Astrocyte (in vitro differentiated cells and primary cell): ENCODE measurements around the gene CNTNAP2. TPM values are rescaled to one million over a fixed set of nuclear protein-coding genes. Genes with fewer than 3 reads are reported as not detected.

ENCODE experiments used
- DNase-seq: peaks from one replicate; pipeline ENCODE4 v3.0.0-alpha.2; 2010; ENCODE audit warnings: low read depth
- FAIRE-seq: peaks from 2 replicates; lab custom pipeline; 2011; peaks lifted over from hg19 to GRCh38; lab: Jason Lieb, UNC
- H2AFZ ChIP-seq: 2 replicates; pipeline ENCODE4 v1.6.0; 2012; ENCODE audit warnings: low read depth, low read length, inconsistent platforms
- H3K27ac ChIP-seq: 2 replicates; pipeline ENCODE4 v1.5.1; 2011; ENCODE audit warnings: low read depth, low read length, inconsistent platforms
- H3K27me3 ChIP-seq: 2 replicates; pipeline ENCODE4 v1.6.0; 2011; ENCODE audit warnings: low read length, inconsistent platforms; ENCODE audit not compliant: insufficient read depth
- H3K36me3 ChIP-seq: 2 replicates; pipeline ENCODE4 v1.5.1; 2011; ENCODE audit warnings: low read length, inconsistent platforms; ENCODE audit not compliant: insufficient read depth
- H3K4me1 ChIP-seq: 2 replicates; pipeline ENCODE4 v1.5.1; 2011; ENCODE audit warnings: low read length, inconsistent platforms; ENCODE audit not compliant: insufficient read depth
- H3K4me2 ChIP-seq: 2 replicates; pipeline ENCODE4 v1.6.0; 2012; ENCODE audit warnings: low read length, inconsistent platforms
- H3K4me3 ChIP-seq: 2 replicates; pipeline ENCODE4 v1.5.1; 2011; ENCODE audit warnings: low read depth, mild to moderate bottlenecking, low read length, inconsistent platforms; ENCODE audit not compliant: insufficient read depth
- H3K79me2 ChIP-seq: 2 replicates; pipeline ENCODE4 v1.6.0; 2012; ENCODE audit warnings: mild to moderate bottlenecking, low read length, inconsistent platforms; ENCODE audit not compliant: insufficient read depth
- H3K9ac ChIP-seq: 2 replicates; pipeline ENCODE4 v1.6.0; 2012; ENCODE audit warnings: mild to moderate bottlenecking, low read length, inconsistent platforms
- H3K9me3 ChIP-seq: 2 replicates; pipeline ENCODE4 v1.5.1; 2012; ENCODE audit warnings: low read depth, mild to moderate bottlenecking, low read length, inconsistent platforms; ENCODE audit not compliant: insufficient read depth
- H4K20me1 ChIP-seq: 2 replicates; pipeline ENCODE4 v1.6.0; 2012; ENCODE audit warnings: low read length, inconsistent platforms; ENCODE audit not compliant: insufficient read depth
- H3K27ac Mint-ChIP-seq: one replicate; pipeline ENCODE4 v1.8.0; 2021; ENCODE audit warnings: mild to moderate bottlenecking, mixed read lengths; ENCODE audit not compliant: unreplicated experiment
- H3K27me3 Mint-ChIP-seq: one replicate; pipeline ENCODE4 v1.8.0; 2021; ENCODE audit warnings: low read depth, mixed read lengths; ENCODE audit not compliant: unreplicated experiment
- H3K36me3 Mint-ChIP-seq: one replicate; pipeline ENCODE4 v1.8.0; 2021; ENCODE audit warnings: low read depth, mixed read lengths; ENCODE audit not compliant: unreplicated experiment
- H3K4me1 Mint-ChIP-seq: one replicate; pipeline ENCODE4 v1.8.0; 2021; ENCODE audit warnings: low read depth, mixed read lengths; ENCODE audit not compliant: unreplicated experiment
- H3K4me3 Mint-ChIP-seq: one replicate; pipeline ENCODE4 v1.8.0; 2021; ENCODE audit warnings: mild to moderate bottlenecking, moderate library complexity, mixed read lengths; ENCODE audit not compliant: unreplicated experiment
- H3K9me3 Mint-ChIP-seq: one replicate; pipeline ENCODE4 v1.8.0; 2021; ENCODE audit warnings: mild to moderate bottlenecking, mixed read lengths; ENCODE audit not compliant: unreplicated experiment
- EZH2 ChIP-seq: IDR thresholded peaks from 2 replicates; pipeline ENCODE4 v1.6.1; 2012; ENCODE audit warnings: mild to moderate bottlenecking, low read length, inconsistent platforms; ENCODE audit not compliant: insufficient read depth
- total RNA-seq: library from RNA; stranded (reverse); gene quantifications from 2 replicates; pipeline ENCODE4 v1.2.1, GENCODE V29; 2021
- TF ChIP-seq, protein P1 (sequence below): IDR thresholded peaks from 2 replicates; pipeline ENCODE4 v1.5.1; 2011; ENCODE audit warnings: low read depth, mild to moderate bottlenecking, inconsistent platforms, low read length, moderate library complexity; ENCODE audit not compliant: insufficient read depth

The CNTNAP2 gene
- total RNA-seq, 1 donor from 2014 or later = 20.0 TPM

DNA sequence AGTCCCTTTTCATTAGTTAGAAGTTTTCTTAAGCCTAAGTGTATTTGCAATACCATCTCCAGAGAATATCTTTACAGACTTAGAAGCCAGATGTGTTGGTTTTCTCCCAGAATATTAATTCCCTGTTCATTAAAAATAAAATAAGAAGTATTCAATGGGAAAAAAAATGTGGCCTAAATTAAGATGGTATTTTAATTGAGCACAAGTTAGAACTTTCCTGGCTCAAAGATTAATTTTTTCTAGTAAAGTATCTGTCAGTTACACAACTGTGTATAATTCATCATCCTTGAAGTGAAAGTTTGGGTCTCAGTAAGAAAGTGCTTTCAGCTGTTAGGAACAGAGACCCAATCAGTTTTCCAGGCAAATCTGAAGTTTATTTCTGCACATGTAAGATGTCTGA is 1294.5 kb downstream of the CNTNAP2 start:
- H4K20me1 ChIP-seq = no peaks in the 10 kb centered on the region
- DNase-seq = no peak
- H3K27me3 ChIP-seq = no peaks in the 10 kb centered on the region
- no peaks in the 10 kb centered on the region for H3K27me3 Mint-ChIP-seq
- H2AFZ ChIP-seq = no peak overlapping the region
- peaks cover 13% of the 10 kb centered on the region for H3K4me1 ChIP-seq
- H3K4me3 Mint-ChIP-seq = no peak overlapping the region
- no peak overlapping the region for H3K27ac ChIP-seq
- no peak overlapping the region for H3K4me3 ChIP-seq
- FAIRE-seq = no peak
- H3K9me3 Mint-ChIP-seq = no peaks in the 10 kb centered on the region
- H3K36me3 Mint-ChIP-seq = no peaks in the 10 kb centered on the region
- no peaks in the 10 kb centered on the region for H3K36me3 ChIP-seq
- no peak for TF ChIP-seq EZH2
- TF ChIP-seq, protein P1, sequence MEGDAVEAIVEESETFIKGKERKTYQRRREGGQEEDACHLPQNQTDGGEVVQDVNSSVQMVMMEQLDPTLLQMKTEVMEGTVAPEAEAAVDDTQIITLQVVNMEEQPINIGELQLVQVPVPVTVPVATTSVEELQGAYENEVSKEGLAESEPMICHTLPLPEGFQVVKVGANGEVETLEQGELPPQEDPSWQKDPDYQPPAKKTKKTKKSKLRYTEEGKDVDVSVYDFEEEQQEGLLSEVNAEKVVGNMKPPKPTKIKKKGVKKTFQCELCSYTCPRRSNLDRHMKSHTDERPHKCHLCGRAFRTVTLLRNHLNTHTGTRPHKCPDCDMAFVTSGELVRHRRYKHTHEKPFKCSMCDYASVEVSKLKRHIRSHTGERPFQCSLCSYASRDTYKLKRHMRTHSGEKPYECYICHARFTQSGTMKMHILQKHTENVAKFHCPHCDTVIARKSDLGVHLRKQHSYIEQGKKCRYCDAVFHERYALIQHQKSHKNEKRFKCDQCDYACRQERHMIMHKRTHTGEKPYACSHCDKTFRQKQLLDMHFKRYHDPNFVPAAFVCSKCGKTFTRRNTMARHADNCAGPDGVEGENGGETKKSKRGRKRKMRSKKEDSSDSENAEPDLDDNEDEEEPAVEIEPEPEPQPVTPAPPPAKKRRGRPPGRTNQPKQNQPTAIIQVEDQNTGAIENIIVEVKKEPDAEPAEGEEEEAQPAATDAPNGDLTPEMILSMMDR = no peak
- H3K4me1 Mint-ChIP-seq = peaks cover 30% of the 10 kb centered on the region
- no peaks in the 10 kb centered on the region for H3K9me3 ChIP-seq
- no peaks in the 10 kb centered on the region for H3K79me2 ChIP-seq
- no peak overlapping the region for H3K4me2 ChIP-seq
- H3K9ac ChIP-seq = no peak overlapping the region
- H3K27ac Mint-ChIP-seq = no peak overlapping the region

DNA sequence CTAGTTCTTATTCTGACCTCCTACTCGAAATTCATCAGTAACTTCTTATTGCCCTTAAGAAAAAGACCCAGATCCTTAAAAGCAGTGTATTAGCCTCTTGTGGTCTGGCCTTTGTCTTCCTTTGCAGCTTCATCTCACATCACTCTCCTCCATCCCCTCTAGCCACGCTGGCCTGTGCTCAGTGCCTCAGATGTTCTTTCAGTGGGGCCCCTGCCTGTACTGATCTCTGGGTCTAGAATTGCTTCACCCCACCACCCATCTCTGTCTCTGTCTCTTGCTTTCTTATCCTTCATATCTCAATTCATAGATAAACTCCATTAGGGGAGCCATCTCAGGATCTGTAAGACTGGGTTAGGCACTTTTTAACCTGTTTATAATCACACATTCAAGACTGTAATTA is 1295.5 kb downstream of the CNTNAP2 start:
- Mint-ChIP-seq H3K4me1 (peaks cover 24% of the 10 kb centered on the region), H3K4me3 (peak overlapping the region; percentile 47), H3K27ac (peak overlapping the region; percentile 99), H3K9me3 (no peaks in the 10 kb centered on the region), H3K36me3 (no peaks in the 10 kb centered on the region), H3K27me3 (no peaks in the 10 kb centered on the region)
- DNase-seq (no peak), FAIRE-seq (no peak)
- H3K9ac ChIP-seq = no peak overlapping the region
- H4K20me1 ChIP-seq = no peaks in the 10 kb centered on the region
- no peak overlapping the region for H2AFZ ChIP-seq
- no peaks in the 10 kb centered on the region for H3K9me3 ChIP-seq
- no peaks in the 10 kb centered on the region for H3K79me2 ChIP-seq
- H3K4me1 ChIP-seq = peaks cover 13% of the 10 kb centered on the region
- H3K27ac ChIP-seq = peak overlapping the region; percentile 24
- no peak overlapping the region for H3K4me3 ChIP-seq
- no peaks in the 10 kb centered on the region for H3K36me3 ChIP-seq
- no peaks in the 10 kb centered on the region for H3K27me3 ChIP-seq
- H3K4me2 ChIP-seq = peak overlapping the region; percentile 35
- TF ChIP-seq, protein P1 = no peak
- no peak for TF ChIP-seq EZH2

DNA sequence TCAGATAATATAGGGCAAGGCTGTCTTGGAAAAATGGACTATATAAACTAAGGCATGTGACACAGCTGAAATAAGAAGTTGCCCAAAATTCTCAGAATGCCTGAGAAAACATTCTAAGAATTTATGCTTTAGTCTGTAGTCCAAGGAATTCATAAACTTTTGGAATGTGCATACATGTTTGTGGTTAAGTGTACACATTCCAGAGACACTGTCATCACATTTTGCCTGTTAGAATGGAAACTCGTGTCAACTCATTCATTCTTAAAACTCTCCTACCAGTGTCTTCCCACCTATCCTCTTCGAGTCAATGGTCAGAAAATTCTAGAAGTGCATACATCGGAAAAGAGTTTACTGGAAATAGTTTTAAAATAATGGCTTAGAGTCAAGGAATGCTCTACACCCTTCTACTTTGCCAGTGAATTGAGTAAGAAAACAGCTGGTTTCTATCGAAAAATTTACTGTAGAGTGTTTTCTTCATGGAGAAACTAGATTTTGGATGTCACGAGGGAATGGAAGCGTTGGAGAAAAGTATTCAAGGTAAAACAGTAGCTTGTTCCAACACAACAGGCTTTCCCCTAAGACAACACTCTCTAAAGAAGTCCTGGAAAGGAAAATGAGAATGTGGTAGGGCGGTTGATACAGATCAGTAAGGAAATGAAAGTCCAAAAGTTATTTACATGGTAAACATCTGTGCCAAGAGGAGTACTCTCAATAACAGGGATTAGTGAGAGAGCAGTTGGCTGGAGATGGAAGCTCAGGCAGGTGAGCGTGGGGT is 1296.4 kb downstream of the CNTNAP2 start:
- DNase-seq (peak; percentile 86), FAIRE-seq (peak; percentile 89)
- no peaks in the 10 kb centered on the region for H3K27me3 Mint-ChIP-seq
- no peak overlapping the region for H3K4me3 Mint-ChIP-seq
- peak overlapping the region; percentile 26 for H3K27ac ChIP-seq
- H3K36me3 ChIP-seq = no peaks in the 10 kb centered on the region
- H2AFZ ChIP-seq = peak overlapping the region; percentile 22
- H3K4me1 Mint-ChIP-seq = peaks cover 24% of the 10 kb centered on the region
- H3K4me3 ChIP-seq = no peak overlapping the region
- peak overlapping the region; percentile 99 for H3K27ac Mint-ChIP-seq
- no peaks in the 10 kb centered on the region for H3K9me3 ChIP-seq
- peak overlapping the region; percentile 35 for H3K4me2 ChIP-seq
- TF ChIP-seq, protein P1 = no peak
- no peak for TF ChIP-seq EZH2
- no peaks in the 10 kb centered on the region for H4K20me1 ChIP-seq
- H3K36me3 Mint-ChIP-seq = no peaks in the 10 kb centered on the region
- H3K27me3 ChIP-seq = no peaks in the 10 kb centered on the region
- peaks cover 13% of the 10 kb centered on the region for H3K4me1 ChIP-seq
- no peaks in the 10 kb centered on the region for H3K79me2 ChIP-seq
- H3K9me3 Mint-ChIP-seq = no peaks in the 10 kb centered on the region
- no peak overlapping the region for H3K9ac ChIP-seq
